HG03280 (cell line): Measurements from ENCODE around the gene ADGRL2.

Experiments
- ATAC-seq: cut with Tn5 transposase; IDR thresholded peaks from one replicate; pipeline ENCODE4 v1.9.1; 2021; ENCODE audit warnings: mild to moderate bottlenecking, moderate library complexity; ENCODE audit not compliant: unreplicated experiment

The ADGRL2 gene

GRCh38 chr1:81805537-81806431 lies 5.0 kb downstream of the ADGRL2 start:
- ATAC-seq, result no peak

DNA sequence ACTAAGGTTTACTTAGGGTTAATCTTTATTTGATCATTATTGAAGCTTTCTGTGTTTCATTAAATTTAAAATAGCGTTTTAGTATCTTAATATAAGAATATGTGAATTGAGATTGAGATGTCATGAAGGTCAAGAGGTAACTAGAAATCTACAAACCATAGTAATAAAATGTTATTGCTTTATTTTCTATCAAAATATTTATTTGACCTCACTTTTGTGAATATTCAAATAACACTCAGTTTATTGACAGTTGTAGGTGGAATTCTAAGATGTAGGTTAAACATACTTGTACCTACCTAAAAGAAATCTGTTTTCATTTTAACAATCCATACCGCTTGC lies 5.7 kb downstream of the ADGRL2 start:
- no peak for ATAC-seq

DNA sequence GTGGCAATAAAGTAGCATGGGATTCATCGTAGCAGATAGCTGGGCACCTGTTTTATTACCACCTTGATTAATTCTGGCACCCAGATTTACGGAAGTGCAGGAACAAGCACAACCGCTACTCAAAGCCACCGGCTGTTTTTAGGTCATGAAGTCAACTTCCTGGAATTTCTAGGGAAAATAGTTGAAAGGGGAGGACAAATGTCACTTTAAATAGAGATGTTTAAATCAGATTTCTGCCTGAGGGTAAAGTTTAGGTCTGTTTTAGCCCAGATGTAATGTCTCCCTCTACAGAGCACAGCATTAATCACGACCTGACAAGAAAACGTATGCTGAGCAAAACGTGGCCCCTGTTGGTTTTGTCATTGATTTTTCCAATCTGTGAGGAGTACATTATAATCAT lies 8.0 kb downstream of the ADGRL2 start:
- ATAC-seq, result no peak

- ATAC-seq, result no peak
These were observed 9.1 kb downstream of the ADGRL2 start for GRCh38 chr1:81809808-81810207.

DNA sequence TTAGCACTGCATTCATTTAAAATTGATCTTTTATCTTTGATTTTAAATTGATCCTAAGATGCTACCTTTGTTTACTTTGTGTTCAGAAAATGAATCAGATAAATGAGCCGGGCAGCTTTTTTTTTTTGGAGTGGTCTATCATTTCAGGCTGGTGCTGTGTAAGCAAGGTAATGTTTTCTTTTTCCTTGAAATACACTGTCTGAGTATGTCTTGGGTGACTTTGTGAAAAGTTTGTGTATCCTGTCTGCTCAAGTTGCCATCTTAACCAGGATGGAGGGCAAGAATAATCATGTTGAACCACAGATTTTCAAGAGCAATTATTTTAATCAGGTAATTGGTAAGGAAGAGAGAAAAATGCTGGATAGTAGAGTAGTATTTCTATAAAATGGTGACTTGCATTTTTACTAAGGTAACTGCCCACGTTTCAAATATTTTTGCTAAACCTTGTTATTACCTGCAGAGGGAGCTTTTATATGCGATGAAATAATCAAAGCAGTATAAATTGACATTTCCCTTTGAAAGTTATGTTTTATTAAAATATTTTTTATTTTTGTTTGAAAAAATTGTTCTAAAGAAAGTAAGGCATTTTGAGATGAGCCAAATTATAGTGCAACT lies 11.1 kb downstream of the ADGRL2 start:
- ATAC-seq, result no peak

DNA sequence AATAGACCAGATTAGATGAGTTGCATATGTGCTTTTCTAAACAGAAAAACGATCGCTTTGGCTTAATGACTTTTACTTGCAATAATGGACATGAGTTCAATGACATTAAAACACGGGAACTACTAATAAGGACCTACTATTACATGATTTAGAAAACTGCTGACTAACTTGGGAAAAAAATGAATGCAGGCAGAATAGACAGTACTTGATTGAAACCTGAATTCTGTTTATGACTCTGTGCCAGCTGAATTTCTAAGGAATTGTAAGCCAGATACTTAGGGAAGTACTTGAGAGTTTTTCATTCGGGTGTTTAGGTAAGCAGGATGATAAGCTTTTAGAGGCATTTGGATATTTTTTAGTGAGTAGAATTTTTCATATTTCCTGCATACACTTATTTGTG lies 12.0 kb downstream of the ADGRL2 start:
- no peak for ATAC-seq

DNA sequence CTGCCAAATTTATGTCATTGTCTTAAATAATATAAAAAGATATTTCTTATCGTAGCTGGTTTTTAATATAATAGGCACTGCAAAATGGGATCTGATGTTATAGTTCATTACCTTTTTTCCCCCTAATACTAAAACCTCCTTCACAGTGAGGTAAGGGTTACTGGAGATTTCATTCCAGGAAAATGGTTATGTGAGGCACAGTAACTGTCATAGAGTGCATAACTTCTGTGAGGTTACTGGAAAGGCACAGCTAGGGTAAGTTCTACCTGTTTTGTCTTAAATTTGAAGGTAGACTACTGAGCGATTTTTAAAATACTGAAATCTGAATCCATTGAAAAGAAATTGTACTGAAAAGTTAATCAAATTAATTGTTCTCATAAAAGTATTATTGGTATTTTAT lies 13.0 kb downstream of the ADGRL2 start:
- no peak for ATAC-seq

DNA sequence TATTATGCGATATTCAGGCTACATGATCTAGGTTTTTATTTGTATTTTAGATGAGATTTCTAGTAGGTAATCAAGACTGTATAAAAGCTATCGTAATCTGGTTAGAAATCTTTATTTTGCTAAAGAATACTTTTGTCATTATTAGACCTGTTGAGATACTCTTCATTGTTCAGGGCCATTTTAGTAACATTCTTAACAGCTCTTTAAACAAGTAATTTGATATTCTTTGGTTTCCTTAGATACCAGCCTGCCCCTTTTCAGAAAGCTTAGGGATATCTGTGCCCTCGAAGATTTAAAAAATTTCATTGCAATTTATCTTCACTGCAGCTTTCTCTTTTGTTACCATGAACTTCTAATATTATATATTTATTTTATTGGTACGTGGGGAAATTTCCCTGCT lies 18.9 kb downstream of the ADGRL2 start:
- no peak for ATAC-seq

GRCh38 chr1:81820765-81821164 lies 20.0 kb downstream of the ADGRL2 start:
- no peak for ATAC-seq

DNA sequence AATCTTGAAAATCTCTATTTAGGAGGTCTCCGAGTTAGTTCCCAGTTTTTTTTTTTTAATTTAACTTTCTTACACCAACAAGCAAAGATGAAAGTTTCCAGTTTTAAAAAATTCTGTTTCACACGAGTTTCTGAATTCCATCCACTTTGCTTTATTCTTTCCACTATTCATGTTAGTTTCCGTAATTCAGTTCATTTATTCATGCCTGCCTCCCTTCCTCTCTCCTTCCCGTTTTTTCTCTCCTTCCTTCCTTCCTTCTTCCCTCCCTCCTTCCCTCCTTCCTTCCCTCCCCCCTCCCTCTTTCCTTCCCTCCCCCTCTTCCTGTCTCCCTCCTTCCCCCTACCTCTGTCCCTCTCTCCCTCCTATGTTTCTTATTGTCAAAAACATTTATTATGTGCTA lies 22.3 kb downstream of the ADGRL2 start:
- no peak for ATAC-seq

- ATAC-seq, result no peak
These were observed 24.0 kb downstream of the ADGRL2 start for GRCh38 chr1:81824759-81825158.

- ATAC-seq, result no peak
These were observed 27.2 kb downstream of the ADGRL2 start for GRCh38 chr1:81827942-81828341.

DNA sequence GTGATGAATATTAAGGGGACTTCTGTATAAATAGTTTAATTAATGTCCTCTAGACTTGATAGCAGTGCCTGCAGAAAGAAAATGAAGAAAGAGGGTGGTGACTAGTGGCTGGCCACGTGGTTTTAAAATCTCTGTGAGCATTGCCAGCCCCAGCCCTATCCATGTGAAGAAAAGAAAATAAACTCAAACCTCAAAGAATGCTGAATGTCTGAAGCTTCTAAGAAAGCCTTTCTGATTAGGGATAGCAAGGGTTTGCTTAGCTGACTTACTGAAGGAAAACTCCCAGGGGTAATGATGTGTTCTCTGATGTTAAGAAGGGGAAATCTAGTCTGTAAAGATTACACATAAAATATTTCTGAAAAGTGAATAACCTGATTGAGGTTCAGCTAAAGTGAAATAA lies 31.8 kb downstream of the ADGRL2 start:
- no peak for ATAC-seq

DNA sequence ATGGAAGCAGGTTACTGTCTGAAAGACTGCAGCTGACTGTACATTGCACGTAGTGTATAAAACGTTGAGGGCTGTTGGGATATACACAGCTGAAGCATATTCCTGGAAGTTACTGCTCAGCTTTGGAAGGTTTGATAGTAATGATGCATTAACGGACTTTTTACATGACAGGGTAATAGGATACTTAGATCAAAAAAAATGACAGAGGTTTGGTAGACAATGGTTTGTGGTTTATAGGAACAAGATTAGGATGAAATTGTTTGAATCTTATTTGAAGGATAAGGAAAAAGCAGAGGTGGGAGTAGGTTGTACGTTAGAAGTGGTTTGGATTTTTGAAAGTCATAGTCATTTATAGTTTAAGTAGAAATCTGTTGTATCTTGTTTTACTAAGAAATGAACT lies 33.0 kb downstream of the ADGRL2 start:
- no peak for ATAC-seq

DNA sequence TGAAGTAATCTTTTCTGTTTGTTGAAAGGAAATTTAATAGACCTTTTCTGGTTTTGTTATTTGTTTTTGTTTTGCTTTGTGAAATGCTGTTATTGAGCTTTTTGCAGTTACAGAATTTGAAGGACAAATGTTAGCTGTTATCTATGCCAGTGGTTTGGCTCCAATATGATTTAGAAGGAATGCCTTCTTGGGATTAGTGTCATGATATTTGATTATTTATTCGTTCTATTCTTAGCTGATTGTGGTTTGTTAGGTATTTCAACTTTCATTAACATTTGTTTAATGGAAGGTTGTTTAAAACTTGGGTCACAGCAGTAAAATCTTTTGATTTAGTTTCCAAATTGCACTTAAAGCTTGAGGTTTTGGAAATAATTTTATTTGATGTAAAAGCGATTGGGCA lies 33.5 kb downstream of the ADGRL2 start:
- no peak for ATAC-seq

DNA sequence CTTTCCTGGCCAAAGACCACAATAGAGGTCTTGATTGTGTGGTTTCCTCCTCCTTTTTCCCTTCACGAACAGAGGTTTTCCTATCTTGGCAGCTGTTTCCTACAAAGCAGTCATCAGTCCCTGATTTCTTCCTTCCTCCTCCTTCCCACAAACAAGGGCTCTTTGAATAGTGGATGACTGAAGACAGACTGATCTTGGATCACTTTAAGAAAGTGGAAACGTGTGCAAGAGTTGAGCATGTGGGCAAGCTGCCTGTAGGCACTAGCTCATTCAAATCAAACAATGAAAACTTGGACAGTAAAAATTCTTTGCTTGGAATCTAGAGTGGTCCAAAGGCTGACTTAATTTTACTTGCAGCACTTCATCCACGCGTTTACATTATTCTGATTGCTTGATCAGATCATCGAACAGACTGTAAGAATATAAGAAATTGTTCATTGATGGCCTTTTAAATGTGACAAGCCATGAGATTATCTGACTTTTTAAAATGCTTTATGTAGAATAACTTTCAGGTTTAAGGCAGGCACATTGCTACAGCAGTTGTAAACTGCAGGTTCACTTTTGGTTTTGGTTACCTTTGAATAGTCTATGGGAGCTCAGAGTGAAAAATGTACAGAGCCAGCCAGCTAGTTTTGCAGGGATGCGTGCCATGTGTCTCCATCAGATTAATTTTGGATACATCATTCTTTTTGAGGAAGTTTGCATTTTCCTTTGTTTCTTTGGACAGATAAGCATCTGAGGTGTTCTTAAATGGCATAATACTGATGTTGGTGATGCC lies 34.4 kb downstream of the ADGRL2 start:
- ATAC-seq, result no peak

DNA sequence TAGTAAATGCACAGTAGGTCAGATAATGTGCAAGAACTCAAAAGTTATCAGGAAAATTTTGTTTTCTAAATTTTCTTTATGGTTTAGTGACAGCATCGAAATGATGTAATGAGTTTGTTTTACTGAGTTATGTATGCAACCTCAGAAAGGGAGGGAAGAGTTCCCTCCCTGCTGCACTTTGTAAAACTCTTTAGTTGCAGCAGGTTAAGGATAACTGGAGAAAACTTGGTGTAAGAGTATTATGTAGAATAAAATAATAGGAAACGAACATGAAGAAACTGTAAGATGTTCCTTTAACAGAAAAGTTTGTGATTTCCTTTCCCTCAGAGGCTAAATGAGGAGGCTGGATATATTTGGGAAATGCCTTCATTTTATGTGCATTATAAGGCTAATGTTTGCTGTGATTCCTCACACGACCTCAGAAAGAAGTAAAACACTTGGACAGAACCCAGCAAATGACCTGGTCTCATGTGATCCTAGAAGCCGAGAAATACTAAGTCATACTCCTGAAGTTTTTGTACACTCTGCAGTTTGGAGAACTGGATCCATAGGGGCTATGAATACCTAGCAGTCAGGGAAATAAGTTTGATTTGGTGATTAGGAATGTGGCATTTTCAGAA lies 35.4 kb downstream of the ADGRL2 start:
- ATAC-seq, result no peak

DNA sequence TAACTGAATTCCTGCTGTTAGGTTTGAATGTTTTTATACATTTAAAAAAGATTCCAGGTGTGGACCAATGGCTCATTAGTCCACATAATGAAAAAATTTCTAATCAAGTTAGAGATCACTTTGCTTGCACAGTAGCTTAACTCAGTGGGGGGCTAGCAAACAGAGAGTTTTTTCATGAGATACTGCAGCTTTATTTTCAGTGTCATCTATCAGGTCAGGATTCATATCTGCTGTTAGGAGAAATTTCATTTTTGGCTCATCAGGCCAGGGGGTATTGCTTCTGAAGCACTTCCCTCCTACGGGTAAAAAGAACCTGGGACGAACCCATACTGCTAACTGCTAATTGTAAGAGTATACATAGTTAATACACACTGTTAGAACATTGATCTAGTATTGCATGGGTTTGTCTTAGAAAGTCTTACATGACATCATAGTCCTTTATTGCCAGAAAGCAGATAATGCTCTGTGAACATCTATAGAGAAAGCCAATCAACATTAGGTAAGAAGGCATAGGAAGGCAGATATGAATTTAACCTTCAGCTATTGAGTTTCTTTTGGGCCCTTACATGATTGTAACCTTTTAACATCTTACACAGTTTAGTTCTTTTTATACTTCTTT lies 38.0 kb downstream of the ADGRL2 start:
- ATAC-seq, result no peak

DNA sequence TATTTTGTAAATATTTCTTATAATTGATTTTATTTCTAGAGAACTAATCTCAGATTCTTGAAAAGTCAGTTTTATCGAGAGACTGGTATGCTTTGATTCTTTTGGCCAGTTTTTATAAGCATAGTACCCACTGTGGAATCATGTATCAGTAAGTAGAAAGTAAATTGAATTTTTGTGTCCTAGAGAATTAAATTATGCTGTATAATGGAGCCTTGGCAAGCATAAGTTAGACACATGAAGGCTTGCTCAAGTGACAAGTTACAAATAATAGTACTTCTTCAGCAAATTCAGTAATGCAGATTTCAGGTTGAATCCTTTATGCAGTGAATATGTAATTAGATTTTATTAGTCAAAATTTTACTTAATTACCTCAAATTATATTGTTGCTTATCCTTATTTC lies 40.1 kb downstream of the ADGRL2 start:
- ATAC-seq, result no peak

DNA sequence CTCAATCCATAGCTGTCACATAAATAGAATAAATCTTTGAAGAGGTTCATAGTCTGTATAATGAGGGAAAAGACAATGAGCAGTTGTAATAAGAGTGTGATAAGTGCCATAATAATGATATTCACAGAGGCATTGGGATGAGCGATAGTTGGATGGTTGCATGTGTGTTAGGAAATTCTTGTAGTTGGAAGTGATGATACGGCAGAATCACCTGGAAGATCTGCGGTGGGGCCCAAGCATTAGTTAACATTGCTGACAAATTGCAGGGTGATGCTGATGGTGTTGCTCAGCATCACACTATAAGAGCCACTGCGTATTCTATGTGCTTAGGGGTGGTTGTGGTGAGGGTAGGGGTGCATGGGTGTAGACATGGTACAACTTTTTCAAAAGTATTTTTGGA lies 41.1 kb downstream of the ADGRL2 start:
- no peak for ATAC-seq

GRCh38 chr1:81844477-81844876 lies 43.7 kb downstream of the ADGRL2 start:
- no peak for ATAC-seq
